ENCODE data around the gene LZTR1.

DNA sequence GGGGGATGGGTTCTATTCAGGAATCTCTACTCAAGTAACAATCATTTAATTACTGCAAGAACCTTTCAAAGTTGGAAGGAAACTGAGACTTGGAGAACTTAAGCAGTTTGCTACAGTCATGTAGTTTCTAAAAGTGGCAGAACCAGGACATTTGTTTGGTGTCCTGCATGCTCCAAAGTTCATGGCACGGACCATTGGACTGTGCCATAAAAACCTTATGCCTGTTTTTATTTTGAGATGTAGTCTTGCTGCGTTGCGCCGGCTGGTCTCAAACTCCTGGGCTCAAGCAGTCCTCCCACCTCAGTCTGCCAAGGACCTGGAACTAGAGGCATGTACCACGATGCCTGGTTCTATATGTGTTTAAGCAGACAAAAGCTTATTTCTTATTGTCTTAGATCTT lies 33.6 kb upstream of the LZTR1 start:
- TF ChIP-seq EZH2 (IDR thresholded peaks at IDR 0.05; ENCODE audit: low read depth), result no peak
- TF ChIP-seq, protein P1, sequence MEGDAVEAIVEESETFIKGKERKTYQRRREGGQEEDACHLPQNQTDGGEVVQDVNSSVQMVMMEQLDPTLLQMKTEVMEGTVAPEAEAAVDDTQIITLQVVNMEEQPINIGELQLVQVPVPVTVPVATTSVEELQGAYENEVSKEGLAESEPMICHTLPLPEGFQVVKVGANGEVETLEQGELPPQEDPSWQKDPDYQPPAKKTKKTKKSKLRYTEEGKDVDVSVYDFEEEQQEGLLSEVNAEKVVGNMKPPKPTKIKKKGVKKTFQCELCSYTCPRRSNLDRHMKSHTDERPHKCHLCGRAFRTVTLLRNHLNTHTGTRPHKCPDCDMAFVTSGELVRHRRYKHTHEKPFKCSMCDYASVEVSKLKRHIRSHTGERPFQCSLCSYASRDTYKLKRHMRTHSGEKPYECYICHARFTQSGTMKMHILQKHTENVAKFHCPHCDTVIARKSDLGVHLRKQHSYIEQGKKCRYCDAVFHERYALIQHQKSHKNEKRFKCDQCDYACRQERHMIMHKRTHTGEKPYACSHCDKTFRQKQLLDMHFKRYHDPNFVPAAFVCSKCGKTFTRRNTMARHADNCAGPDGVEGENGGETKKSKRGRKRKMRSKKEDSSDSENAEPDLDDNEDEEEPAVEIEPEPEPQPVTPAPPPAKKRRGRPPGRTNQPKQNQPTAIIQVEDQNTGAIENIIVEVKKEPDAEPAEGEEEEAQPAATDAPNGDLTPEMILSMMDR (conservative IDR thresholded peaks at IDR 0.05), result no peak

Data from PC-9 (cell line).